H1 (cell line): ENCODE results near the gene SLC22A23. TPM values are rescaled to one million over a fixed set of nuclear protein-coding genes. Genes with fewer than 3 reads are reported as not detected.

Experiments
- CTCF ChIA-PET: fragments of 300-600 bp; sonication (Branson Sonifier 250); formaldehyde crosslinking; loops from one replicate; lab custom pipeline; 2021; ENCODE audit not compliant: partially characterized antibody; lab: Charles Lee
- POLR2A ChIA-PET: fragments of 300-600 bp; sonication (Branson Sonifier 250); formaldehyde crosslinking; loops from one replicate; lab custom pipeline; 2021; ENCODE audit warnings: inconsistent platforms; ENCODE audit not compliant: partially characterized antibody; lab: Charles Lee
- DNase-seq, 2 experiments: peaks; one replicate each; pipeline versions ENCODE4 v3.0.0 to v3.0.0-alpha.2; 2010 to 2022; ENCODE audit warnings: low spot score in 2 of 2, low read depth in 1 of 2, mixed read lengths in 1 of 2
- FAIRE-seq: peaks from 2 replicates; lab custom pipeline; 2011; peaks lifted over from hg19 to GRCh38; lab: Jason Lieb, UNC
- H2AFZ ChIP-seq: 2 replicates; pipeline ENCODE4 v1.8.1; 2012; ENCODE audit warnings: low read length, inconsistent platforms
- H2AK5ac ChIP-seq: 2 replicates; pipeline ENCODE4 v1.6.1; 2013; ENCODE audit warnings: low read depth, low read length
- H2BK120ac ChIP-seq: replicated peaks from 2 replicates; pipeline ENCODE3; 2013; ENCODE audit warnings: low read depth, low read length, inconsistent platforms
- H2BK12ac ChIP-seq: 2 replicates; pipeline ENCODE4 v1.6.1; 2013; ENCODE audit warnings: low read depth, low read length
- H2BK15ac ChIP-seq: 2 replicates; pipeline ENCODE4 v1.6.1; 2013; ENCODE audit warnings: low read length
- H2BK20ac ChIP-seq: 2 replicates; pipeline ENCODE4 v1.6.1; 2013; ENCODE audit warnings: low read length
- H2BK5ac ChIP-seq: 2 replicates; pipeline ENCODE4 v1.6.1; 2013; ENCODE audit warnings: low read depth, low read length
- H3K14ac ChIP-seq: 2 replicates; pipeline ENCODE4 v1.6.1; 2013; ENCODE audit warnings: inconsistent platforms; ENCODE audit not compliant: insufficient read length
- H3K18ac ChIP-seq: 2 replicates; pipeline ENCODE4 v1.6.1; 2013; ENCODE audit warnings: low read length; ENCODE audit errors: extremely low read depth
- H3K23ac ChIP-seq: 2 replicates; pipeline ENCODE4 v1.6.1; 2013; ENCODE audit warnings: inconsistent platforms; ENCODE audit not compliant: insufficient read length
- H3K23me2 ChIP-seq: 2 replicates; pipeline ENCODE4 v1.6.1; 2013; ENCODE audit warnings: low read depth, low read length
- H3K27ac ChIP-seq: 2 replicates; pipeline ENCODE4 v1.6.1; 2011; ENCODE audit warnings: low read depth, low read length, inconsistent platforms
- H3K27me3 ChIP-seq, 4 experiments: replicated peaks in 1 of 4; 1 replicate in 1 of 4; 2 replicates in 3 of 4; pipeline versions ENCODE4 v1.6.1 to v1.8.1; 2011 to 2013; ENCODE audit warnings: low read length in 3 of 4, mild to moderate bottlenecking in 3 of 4, inconsistent platforms in 2 of 4, mixed read lengths in 2 of 4, moderate library complexity in 1 of 4; ENCODE audit not compliant: control insufficient read depth in 3 of 4, insufficient read depth in 3 of 4; ENCODE audit errors: extremely low read depth in 1 of 4
- H3K36me3 ChIP-seq, 4 experiments: 2 replicates each; pipeline versions ENCODE4 v1.6.1 to v1.8.1; 2011 to 2013; ENCODE audit warnings: mild to moderate bottlenecking in 4 of 4, low read length in 3 of 4, moderate library complexity in 2 of 4, control low read depth in 1 of 4, inconsistent platforms in 1 of 4; ENCODE audit not compliant: insufficient read depth in 4 of 4, control insufficient read depth in 2 of 4
- H3K4ac ChIP-seq: replicated peaks from 2 replicates; pipeline ENCODE3; 2013; ENCODE audit warnings: low read length, low read depth, mixed read lengths, inconsistent platforms; ENCODE audit not compliant: insufficient read length
- H3K4me1 ChIP-seq, 4 experiments: replicated peaks in 1 of 4; 1 replicate in 1 of 4; 2 replicates in 3 of 4; pipeline versions ENCODE4 v1.6.1 to v1.8.1; 2011 to 2013; ENCODE audit warnings: low read length in 3 of 4, inconsistent platforms in 2 of 4, mixed read lengths in 1 of 4; ENCODE audit not compliant: insufficient read depth in 4 of 4, control insufficient read depth in 3 of 4
- H3K4me2 ChIP-seq, 2 experiments: 2 replicates each; pipeline versions ENCODE4 v1.6.1 to v1.8.1; 2011 to 2013; ENCODE audit warnings: low read depth in 2 of 2, low read length in 2 of 2, control low read depth in 1 of 2, inconsistent platforms in 1 of 2, mild to moderate bottlenecking in 1 of 2; ENCODE audit not compliant: insufficient read depth in 1 of 2
- H3K4me3 ChIP-seq, 4 experiments: fragments of 200-600, 300-600 bp in 1 of 4; sonication (generic), shearing (Covaris generic), sonication (Bioruptor Twin) in 1 of 4; 2 replicates each; pipeline versions ENCODE4 v1.5.1 to v1.8.1; 2011 to 2016; ENCODE audit warnings: low read length in 4 of 4, low read depth in 3 of 4, control low read depth in 2 of 4, inconsistent platforms in 2 of 4, mild to moderate bottlenecking in 2 of 4, mixed read lengths in 1 of 4, moderate library complexity in 1 of 4; ENCODE audit not compliant: insufficient read depth in 2 of 4; ENCODE audit errors: extremely low read depth in 1 of 4
- H3K56ac ChIP-seq: replicated peaks from 2 replicates; pipeline ENCODE3; 2013; ENCODE audit warnings: low read depth, mild to moderate bottlenecking, mixed read lengths, low read length, inconsistent platforms; ENCODE audit not compliant: insufficient read length
- H3K79me1 ChIP-seq: 2 replicates; pipeline ENCODE4 v1.6.1; 2013; ENCODE audit warnings: low read depth, low read length, control low read depth
- H3K79me2 ChIP-seq, 2 experiments: 2 replicates each; pipeline versions ENCODE4 v1.6.1 to v1.8.1; 2012 to 2013; ENCODE audit warnings: low read length in 2 of 2, mild to moderate bottlenecking in 2 of 2, inconsistent platforms in 1 of 2; ENCODE audit not compliant: insufficient read depth in 2 of 2, control insufficient read depth in 1 of 2
- H3K9ac ChIP-seq, 4 experiments: replicated peaks in 1 of 4; 1 replicate in 1 of 4; 2 replicates in 3 of 4; pipeline versions ENCODE4 v1.6.1 to v1.8.1; 2011 to 2013; ENCODE audit warnings: low read depth in 3 of 4, low read length in 3 of 4, control low read depth in 2 of 4, mild to moderate bottlenecking in 2 of 4, moderate library complexity in 2 of 4, inconsistent platforms in 1 of 4; ENCODE audit errors: extremely low read depth in 1 of 4
- H3K9me3 ChIP-seq, 2 experiments: 2 replicates each; pipeline versions ENCODE4 v1.6.1 to v1.8.1; 2012 to 2013; ENCODE audit warnings: mild to moderate bottlenecking in 2 of 2, moderate library complexity in 2 of 2, control low read depth in 1 of 2, inconsistent platforms in 1 of 2, low read depth in 1 of 2, low read length in 1 of 2, mixed read lengths in 1 of 2; ENCODE audit not compliant: insufficient read depth in 2 of 2
- H4K20me1 ChIP-seq, 2 experiments: replicated peaks in 1 of 2; 2 replicates each; pipeline versions ENCODE3 to v1.8.1; 2011 to 2013; ENCODE audit warnings: inconsistent platforms in 2 of 2, low read length in 2 of 2, mild to moderate bottlenecking in 1 of 2; ENCODE audit not compliant: insufficient read depth in 2 of 2, control insufficient read depth in 1 of 2
- H4K5ac ChIP-seq: 2 replicates; pipeline ENCODE4 v1.6.1; 2013; ENCODE audit warnings: low read length, low read depth, mixed read lengths, inconsistent platforms; ENCODE audit not compliant: insufficient read length
- H4K8ac ChIP-seq: 2 replicates; pipeline ENCODE4 v1.8.0; 2013; ENCODE audit warnings: mild to moderate bottlenecking, moderate library complexity, low read length, inconsistent platforms; ENCODE audit not compliant: insufficient read depth; ENCODE audit errors: extremely low read depth
- H4K91ac ChIP-seq: replicated peaks from 2 replicates; pipeline ENCODE3; 2013; ENCODE audit warnings: low read length, mixed read lengths, inconsistent platforms; ENCODE audit not compliant: insufficient read length
- BACH1 ChIP-seq: IDR thresholded peaks from 2 replicates; pipeline ENCODE4 v1.6.1; 2012; ENCODE audit warnings: low read length, improper control_type of control experiment
- CREB1 ChIP-seq: IDR thresholded peaks from 2 replicates; pipeline ENCODE4 v1.6.1; 2012; ENCODE audit warnings: inconsistent platforms
- EGR1 ChIP-seq: IDR thresholded peaks from 2 replicates; pipeline ENCODE4 v1.6.1; 2011; ENCODE audit warnings: low read depth, low read length, borderline replicate concordance
- FOSL1 ChIP-seq: IDR thresholded peaks from 2 replicates; pipeline ENCODE4 v1.6.1; 2011; ENCODE audit warnings: mild to moderate bottlenecking, low read depth, low read length, moderate library complexity; ENCODE audit not compliant: insufficient read depth
- GTF2F1 ChIP-seq: IDR thresholded peaks from 2 replicates; pipeline ENCODE4 v1.6.1; 2012; ENCODE audit warnings: low read depth, low read length, improper control_type of control experiment, borderline replicate concordance
- MAFK ChIP-seq: IDR thresholded peaks from 2 replicates; pipeline ENCODE4 v1.6.1; 2012; ENCODE audit warnings: low read depth, mild to moderate bottlenecking, improper control_type of control experiment, low read length
- NRF1 ChIP-seq: IDR thresholded peaks from 2 replicates; pipeline ENCODE4 v1.6.1; 2011; ENCODE audit warnings: mild to moderate bottlenecking, low read depth, low read length, improper control_type of control experiment
- POLR2A ChIP-seq, 2 experiments: IDR thresholded peaks; 1 replicate in 1 of 2; 2 replicates in 1 of 2; pipeline ENCODE4 v1.6.1; 2011; ENCODE audit warnings: low read depth in 2 of 2, low read length in 2 of 2, mild to moderate bottlenecking in 2 of 2; ENCODE audit errors: control extremely low read depth in 1 of 2
- POLR2AphosphoS5 ChIP-seq: IDR thresholded peaks from 2 replicates; pipeline ENCODE4 v1.6.1; 2011; ENCODE audit warnings: low read depth, low read length
- SAP30 ChIP-seq: fragments of 300-600 bp; sonication (generic); IDR thresholded peaks from 2 replicates; pipeline ENCODE4 v1.7.1; 2012; ENCODE audit warnings: low read length, moderate library complexity, mild to moderate bottlenecking, inconsistent platforms; ENCODE audit not compliant: insufficient read depth, insufficient replicate concordance
- SP1 ChIP-seq: IDR thresholded peaks from 2 replicates; pipeline ENCODE4 v1.6.1; 2011; ENCODE audit warnings: low read depth, low read length
- TAF7 ChIP-seq: optimal IDR thresholded peaks from 2 replicates; pipeline ENCODE3; 2011; ENCODE audit warnings: low read depth, mild to moderate bottlenecking, inconsistent platforms, low read length, moderate library complexity, borderline replicate concordance
- WGBS, 2 experiments: shearing (Covaris generic) in 1 of 2; methylation state at CpG; one replicate each; pipeline versions ENCODE4 v1.1.6 to v1.1.7; 2013 to 2015; ENCODE audit warnings: low lambda C conversion rate in 2 of 2, mixed read lengths in 2 of 2, inconsistent platforms in 1 of 2, low coverage in 1 of 2, missing lambda C conversion rate in 1 of 2; ENCODE audit not compliant: insufficient replicate concordance in 2 of 2, insufficient coverage in 1 of 2, insufficient read length in 1 of 2; ENCODE audit errors: extremely low coverage in 1 of 2, missing lambda C conversion rate in 1 of 2; 5-methylcytosine and 5-hydroxymethylcytosine counted together
- polyA plus RNA-seq, 7 experiments: library from polyadenylated mRNA; depleted of rRNA in 3 of 7; stranded (reverse) in 5 of 7; unstranded in 2 of 7; fragments of >200 nt in 5 of 7; fragments of 200-250 nt in 2 of 7; gene quantifications; 1 replicate in 5 of 7; 2 replicates in 1 of 7; 4 replicates in 1 of 7; pipeline versions ENCODE4 v1.2.1 to v1.2.3, GENCODE V29; 2011 to 2013; ENCODE audit warnings: missing spikeins in 2 of 7, mixed read lengths in 2 of 7
- total RNA-seq: library from RNA; stranded (reverse); fragmentation: NEBNext Ultra II Directional; extraction: Animal tissue kit (Norgen Biotek cat#: 25700); gene quantifications from 2 replicates; pipeline ENCODE4 v1.2.1, GENCODE V29; 2021
- TF ChIP-seq, protein P1 (sequence below): IDR thresholded peaks from 2 replicates; pipeline ENCODE4 v1.6.1; 2012; ENCODE audit warnings: inconsistent platforms

Gene SLC22A23
- total and polyA plus RNA-seq, 2 of the 8 experiments (the other 6 are each of a cell fraction or from before 2014, with no cell fraction given): 9.9 to 38.4 TPM

DNA sequence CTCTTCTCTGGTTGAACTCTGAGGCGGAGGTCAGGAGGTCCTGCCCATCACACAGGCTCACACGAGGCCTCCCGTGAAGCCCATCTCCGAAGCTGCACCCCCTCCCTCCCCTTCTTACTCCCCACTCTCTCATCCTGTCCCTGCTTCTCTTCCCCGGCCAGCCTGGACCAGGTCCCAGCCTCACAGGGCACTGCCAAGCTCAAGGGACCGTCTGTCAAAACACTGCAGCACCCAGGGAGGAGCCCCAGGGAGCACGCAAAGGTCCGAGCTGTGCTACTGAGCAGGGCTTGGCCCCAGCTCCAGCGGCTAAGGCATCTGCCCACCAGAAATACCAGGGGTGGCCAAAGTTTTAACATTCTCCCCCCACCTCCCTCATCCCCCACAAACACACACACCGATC, 128.1 kb downstream of the SLC22A23 start:
- WGBS, 2 experiments: 92% methylated on average over 6 of the region's 10 CpGs; no CpG with 5 or more reads in 1 of the 2 experiments
- Histone ChIP-seq H2BK5ac (no peak overlapping the region), H3K18ac (no peak overlapping the region), H3K4me1 (peaks cover 6 to 20% (median 16%) of the 10 kb centered on the region in 4 experiments), H3K27ac (no peak overlapping the region), H4K8ac (no peak overlapping the region), H2BK120ac (no peak overlapping the region), H4K91ac (no peak overlapping the region), H3K36me3 (no peaks in the 10 kb centered on the region), H3K14ac (no peak overlapping the region), H3K4me3 (no peak overlapping the region), H4K20me1 (no peaks in the 10 kb centered on the region), H2BK15ac (no peak overlapping the region), H4K5ac (no peak overlapping the region), H2BK20ac (no peak overlapping the region), H3K79me1 (0 out of 2 replicates have a peak, but pooled peaks cover 5% of the 10 kb centered on the region), H3K9me3 (no peaks in the 10 kb centered on the region), H3K79me2 (peaks cover 0 to 10% of the 10 kb centered on the region in 2 experiments; a peak in 2 of 4 replicates), H3K23ac (no peak overlapping the region), H2AK5ac (no peak overlapping the region), H3K4ac (no peak overlapping the region), H2AFZ (no peak overlapping the region), H3K27me3 (no peaks in the 10 kb centered on the region), H2BK12ac (no peak overlapping the region), H3K9ac (no peak overlapping the region), H3K4me2 (no peak overlapping the region), H3K23me2 (no peaks in the 10 kb centered on the region), H3K56ac (no peak overlapping the region)
- ChIA-PET POLR2A (interaction anchor here (0.5 kb wide), 1 partner anchor 19 kb away, joined by 5 read pairs; no protein-coding TSS in a partner anchor), CTCF (interaction anchor here (0.8 to 1.2 kb wide), 4 partner anchors 18 to 45 kb away, joined by 3 to 5 read pairs (median 4); no protein-coding TSS in a partner anchor)
- DNase-seq (no peak), FAIRE-seq (no peak)
- TF ChIP-seq FOSL1: no peak
- no peak for TF ChIP-seq BACH1
- no peak for TF ChIP-seq MAFK
- TF ChIP-seq EGR1: no peak
- TF ChIP-seq CREB1: no peak
- no peak for TF ChIP-seq NRF1
- no peak for TF ChIP-seq POLR2A (IDR thresholded peaks at IDR 0.05; ENCODE audit: control extremely low read depth in 1 of 2, low read depth in 2 of 2, low read length in 2 of 2)
- no peak for TF ChIP-seq SAP30
- no peak for TF ChIP-seq SP1
- TF ChIP-seq, protein P1, sequence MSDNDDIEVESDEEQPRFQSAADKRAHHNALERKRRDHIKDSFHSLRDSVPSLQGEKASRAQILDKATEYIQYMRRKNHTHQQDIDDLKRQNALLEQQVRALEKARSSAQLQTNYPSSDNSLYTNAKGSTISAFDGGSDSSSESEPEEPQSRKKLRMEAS: no peak
- no peak for TF ChIP-seq POLR2AphosphoS5
- TF ChIP-seq GTF2F1: no peak
- no peak for TF ChIP-seq TAF7
